ENCODE measurements around the gene KAZN.

Gene KAZN

GRCh38 chr1:14677292-14677971 is 78.9 kb downstream of the KAZN start:
- no peak for DNase-seq (ENCODE audit: low read depth in 2 of 2)

GRCh38 chr1:14678011-14678638 is 79.6 kb downstream of the KAZN start:
- DNase-seq (ENCODE audit: low read depth in 2 of 2), result no peak

GRCh38 chr1:14679027-14679688 is 80.7 kb downstream of the KAZN start:
- DNase-seq (ENCODE audit: low read depth in 2 of 2), result no peak

DNA sequence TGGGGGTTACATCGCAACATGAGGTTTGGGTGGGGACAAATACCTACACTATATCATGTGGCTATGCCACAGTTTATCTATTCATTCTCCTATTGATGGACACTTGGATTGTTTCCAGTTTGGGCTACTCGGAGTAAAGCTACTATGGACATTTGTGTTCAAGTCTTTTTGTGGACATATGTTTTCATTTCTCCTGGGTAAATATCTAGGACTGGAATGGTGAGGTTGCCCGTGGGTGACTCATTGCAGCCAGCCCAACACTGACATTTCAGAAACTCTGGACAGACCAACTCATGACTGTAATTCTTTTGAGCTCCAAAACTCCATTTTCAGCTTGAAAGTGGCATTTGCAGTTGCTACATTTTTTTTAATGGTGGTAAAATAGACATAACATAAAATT is 82.7 kb downstream of the KAZN start:
- no peak for DNase-seq (ENCODE audit: low read depth in 2 of 2)

GRCh38 chr1:14682941-14683621 is 84.6 kb downstream of the KAZN start:
- no peak for DNase-seq (ENCODE audit: low read depth in 2 of 2)

DNA sequence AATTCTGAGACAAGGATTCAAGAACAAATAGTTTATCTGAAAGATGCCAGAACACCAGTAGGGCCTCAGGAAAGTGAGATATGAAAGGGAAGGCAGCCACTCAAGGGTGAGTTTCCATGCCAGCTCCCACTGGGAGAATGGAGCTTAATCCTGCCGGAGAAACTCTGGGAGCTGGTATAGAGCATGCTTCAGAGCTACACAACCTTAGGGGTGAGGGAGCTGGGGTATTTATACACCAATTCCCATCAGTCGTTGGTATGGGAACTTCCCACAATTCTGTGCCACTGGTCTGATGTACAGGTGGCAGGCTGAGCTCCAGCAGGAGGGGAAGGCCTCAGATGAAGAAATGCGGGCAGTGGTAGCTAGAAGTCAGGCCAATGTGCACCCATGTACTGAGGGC is 86.6 kb downstream of the KAZN start:
- no peak for DNase-seq (ENCODE audit: low read depth in 2 of 2)

- DNase-seq (ENCODE audit: low read depth in 2 of 2), result no peak
These were observed 88.2 kb downstream of the KAZN start for GRCh38 chr1:14686701-14687100.

DNA sequence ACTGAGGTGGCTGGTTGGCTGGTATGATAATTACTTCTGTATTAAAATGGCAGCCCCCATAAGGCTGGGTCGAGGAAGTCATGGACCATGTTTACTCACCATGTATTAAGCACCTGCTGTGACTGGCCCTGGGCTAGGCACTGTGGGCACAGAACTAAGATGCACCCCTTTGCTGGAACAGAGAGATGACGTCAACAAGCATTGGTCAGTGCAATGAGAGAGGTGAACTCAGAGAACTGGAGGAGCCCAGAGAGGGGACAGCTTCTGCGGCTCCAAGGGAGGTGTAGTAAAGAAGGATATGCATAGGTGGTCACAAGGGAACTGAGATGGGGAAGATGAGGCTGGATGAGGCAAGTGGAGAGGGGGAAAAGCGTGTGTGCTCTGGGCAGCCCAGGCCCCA is 88.7 kb downstream of the KAZN start:
- DNase-seq (ENCODE audit: low read depth in 2 of 2), result no peak

DNA sequence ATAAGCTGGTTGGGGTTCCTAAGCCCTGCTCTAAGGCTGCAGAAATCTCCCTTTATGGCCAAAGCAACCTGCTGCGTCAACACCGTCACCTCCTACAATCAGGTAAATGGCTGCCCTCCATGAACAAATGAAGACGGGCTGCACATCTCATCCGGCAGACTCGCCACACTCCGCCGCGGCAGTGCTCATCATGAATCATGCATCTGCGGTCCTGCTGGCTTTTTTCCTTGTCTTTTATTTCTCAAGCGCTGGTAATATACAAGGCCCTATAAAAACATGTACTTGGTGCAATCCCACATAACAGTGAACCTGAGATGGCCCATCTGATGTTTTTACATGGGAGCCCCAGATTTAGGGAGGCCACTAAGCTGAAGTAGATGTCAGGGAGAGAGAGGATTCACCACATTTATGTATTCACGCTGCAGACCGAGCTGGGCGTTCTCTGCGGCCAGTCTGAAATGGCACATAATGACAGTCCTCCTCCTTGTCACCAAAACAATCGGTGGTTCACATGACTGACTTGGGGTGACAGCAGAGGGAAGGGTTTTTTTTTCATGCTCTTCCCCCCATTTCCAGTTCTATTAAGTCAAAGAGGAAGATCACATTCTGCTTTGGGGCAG is 91.6 kb downstream of the KAZN start:
- DNase-seq (ENCODE audit: low read depth in 2 of 2), result no peak

DNA sequence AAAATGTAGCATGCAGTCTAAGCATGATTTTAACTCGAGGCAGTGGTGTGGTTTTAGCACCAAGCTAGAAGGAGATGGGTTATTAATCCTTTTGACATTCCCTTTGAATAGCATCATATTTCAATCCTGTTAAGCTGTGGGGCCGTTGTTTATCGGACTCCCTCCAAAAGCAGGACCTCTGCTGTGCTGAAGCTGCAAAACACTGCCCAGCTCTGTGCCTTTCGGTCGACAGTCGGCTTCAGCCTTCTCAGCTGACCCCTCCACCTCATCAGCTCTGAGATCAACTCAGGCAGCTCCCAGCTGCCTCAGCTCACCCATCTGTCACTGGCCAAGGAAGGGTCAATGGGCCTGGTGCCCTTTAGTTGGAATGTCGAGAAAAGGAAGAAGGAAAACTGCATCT is 95.5 kb downstream of the KAZN start:
- no peak for DNase-seq (ENCODE audit: low read depth in 2 of 2)

- DNase-seq (ENCODE audit: low read depth in 2 of 2), result no peak
These were observed 96.1 kb downstream of the KAZN start for GRCh38 chr1:14694589-14694988.

- DNase-seq (ENCODE audit: low read depth in 2 of 2), result no peak
These were observed 98.3 kb downstream of the KAZN start for GRCh38 chr1:14696761-14697160.

DNA sequence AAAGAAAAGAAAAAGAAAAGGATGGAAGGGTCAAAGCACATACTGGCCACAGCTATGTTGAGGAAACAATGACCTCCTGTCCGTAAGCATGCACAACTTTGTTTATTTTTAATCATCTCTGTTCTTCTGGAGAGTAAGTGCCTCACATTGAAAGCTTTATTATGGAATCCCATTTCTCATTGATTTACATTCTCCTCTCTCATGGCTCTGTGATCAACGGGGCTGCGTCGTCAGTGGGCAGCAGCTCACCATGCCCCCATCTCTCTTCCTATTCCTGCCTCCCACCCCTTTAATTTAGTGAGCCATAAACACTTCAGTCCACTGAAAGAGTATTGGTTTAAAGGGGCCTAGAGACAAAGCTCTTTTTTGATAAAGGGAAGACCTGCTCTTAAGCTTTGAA is 98.9 kb downstream of the KAZN start:
- DNase-seq (ENCODE audit: low read depth in 2 of 2), result no peak

DNA sequence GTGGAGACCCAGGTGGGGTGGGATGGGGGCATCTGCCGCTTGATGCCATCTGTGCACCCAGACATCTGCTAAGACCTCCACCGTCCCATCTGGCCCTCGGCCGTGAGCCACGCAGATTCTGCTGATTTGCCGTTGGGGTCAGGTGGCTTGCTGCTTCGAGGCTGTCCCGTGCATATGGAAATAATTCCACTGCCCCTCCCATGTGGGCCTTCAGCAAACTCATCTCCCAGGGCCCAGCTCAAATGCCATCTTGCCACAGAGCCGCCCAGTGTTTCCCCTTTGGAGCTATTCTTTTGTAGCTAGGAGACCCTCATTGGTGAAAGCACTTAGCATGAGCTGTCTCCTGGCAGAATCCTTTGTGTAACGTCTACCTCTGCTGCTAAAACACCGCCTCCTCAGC is 99.8 kb downstream of the KAZN start:
- no peak for DNase-seq (ENCODE audit: low read depth in 2 of 2)

- no peak for DNase-seq (ENCODE audit: low read depth in 2 of 2)
These were observed 101.1 kb downstream of the KAZN start for GRCh38 chr1:14699620-14700019.

GRCh38 chr1:14704846-14705245 is 106.4 kb downstream of the KAZN start:
- no peak for DNase-seq (ENCODE audit: low read depth in 2 of 2)

- no peak for DNase-seq (ENCODE audit: low read depth in 2 of 2)
These were observed 107.3 kb downstream of the KAZN start for GRCh38 chr1:14705824-14706223.

- no peak for DNase-seq (ENCODE audit: low read depth in 2 of 2)
These were observed 108.1 kb downstream of the KAZN start for GRCh38 chr1:14706631-14707030.

DNA sequence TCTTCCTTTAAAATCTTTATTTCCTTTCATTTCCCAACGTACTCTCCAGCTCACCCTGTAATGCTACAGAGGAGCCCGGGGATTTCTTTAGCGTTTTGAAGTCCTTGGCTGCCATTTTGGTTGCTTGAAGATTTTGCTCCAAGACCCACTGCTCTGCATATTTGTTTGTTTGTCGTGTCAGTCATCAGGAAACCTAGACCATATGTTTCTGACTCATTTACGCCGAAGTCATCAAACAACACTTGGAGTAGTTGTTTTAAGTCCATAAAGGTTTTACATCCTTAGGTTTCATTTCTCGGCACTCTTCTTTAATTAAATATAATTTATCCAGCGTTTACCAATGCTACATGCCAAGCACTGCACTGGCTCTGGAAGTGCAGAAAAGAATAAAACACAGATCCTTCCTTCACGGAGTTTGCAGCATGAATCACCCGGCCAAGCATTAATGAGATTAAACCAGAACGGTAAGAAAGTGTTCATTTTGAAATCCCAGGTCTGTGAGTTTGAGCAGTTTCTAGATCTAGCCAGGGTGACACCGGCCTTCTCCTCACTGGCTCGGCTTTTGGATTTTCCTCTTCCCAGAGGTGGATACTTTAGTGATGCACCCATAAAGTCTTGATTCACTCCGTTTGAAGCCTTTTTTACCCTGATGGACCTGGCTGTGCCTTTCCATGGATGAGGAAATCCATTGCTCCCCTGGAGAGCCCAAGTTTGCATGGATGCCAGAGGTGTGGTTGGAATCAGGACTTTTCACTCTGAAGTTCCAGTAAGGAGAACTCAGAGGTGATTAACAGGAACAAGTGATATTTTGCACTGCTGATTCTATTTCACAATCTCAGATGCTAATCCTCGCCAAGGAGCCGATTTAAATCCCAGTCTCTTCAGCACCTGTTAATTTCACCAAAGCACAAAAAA is 109.3 kb downstream of the KAZN start:
- DNase-seq (ENCODE audit: low read depth in 2 of 2), result no peak

GRCh38 chr1:14710331-14710730 is 111.8 kb downstream of the KAZN start:
- DNase-seq (ENCODE audit: low read depth in 2 of 2), result no peak

- DNase-seq (ENCODE audit: low read depth in 2 of 2), result no peak
These were observed 113.7 kb downstream of the KAZN start for GRCh38 chr1:14712136-14712535.

Data from stimulated activated CD8-positive, alpha-beta memory T cell treated with anti-CD3 and anti-CD28 coated beads, Interleukin-7, amount 100 ng/mL, for 1 hour (primary cell).